Sigmoid colon (tissue), 4 donors: ENCODE measurements around the gene KIF6.

ENCODE experiments used
- CTCF ChIP-seq, 4 experiments: fragments of 450-650 bp in 3 of 4; fragments of 200-600 bp in 1 of 4; IDR thresholded peaks; one replicate each; pipeline ENCODE4 v1.5.1; 2016 to 2019; ENCODE audit warnings: antibody characterized with exemption in 4 of 4, mild to moderate bottlenecking in 3 of 4, moderate library complexity in 2 of 4
- POLR2AphosphoS5 ChIP-seq, 4 donors: sonication (generic); formaldehyde crosslinking; IDR thresholded peaks; one replicate each; pipeline ENCODE4 v1.6.1; 2017; ENCODE audit warnings: antibody characterized with exemption in 4 of 4

- TF ChIP-seq CTCF (IDR thresholded peaks at IDR 0.05): no peak
- TF ChIP-seq POLR2AphosphoS5 (IDR thresholded peaks at IDR 0.05): no peak
Measured at GRCh38 chr6:39702265-39702664, 22.9 kb downstream of the KIF6 start.
